SKM-1 treated with dmso at 0.1 percent for 144 hours (cell line): Measurements from ENCODE around the gene E2F4.

ENCODE experiments used
- DNase-seq: peaks from one replicate; lab custom pipeline; 2025; ENCODE audit not compliant: unreplicated experiment; lab: John Stamatoyannopoulos, UW

The E2F4 gene

GRCh38 chr16:67191995-67192681, at the start of gene E2F4:
Gene E2F4, plus strand, starts transcription at chr16:67192155. Its CDS starts 73 bp downstream, at chr16:67192228.
- DNase-seq: peak; percentile 92

GRCh38 chr16:67142342-67142741, 49.6 kb upstream of the E2F4 start:
- no peak for DNase-seq

GRCh38 chr16:67144943-67145342, 47.0 kb upstream of the E2F4 start:
- DNase-seq: no peak

GRCh38 chr16:67145746-67146145, 46.2 kb upstream of the E2F4 start:
- no peak for DNase-seq

GRCh38 chr16:67146523-67147357, 45.2 kb upstream of the E2F4 start:
- DNase-seq: no peak

- DNase-seq: no peak
These were observed 44.4 kb upstream of the E2F4 start for GRCh38 chr16:67147437-67148140.

- DNase-seq: no peak
These were observed 43.7 kb upstream of the E2F4 start for GRCh38 chr16:67148221-67148620.

GRCh38 chr16:67148656-67149275, 43.2 kb upstream of the E2F4 start:
- no peak for DNase-seq

- DNase-seq: no peak
These were observed 42.5 kb upstream of the E2F4 start for GRCh38 chr16:67149276-67150046.

GRCh38 chr16:67150047-67150832, 41.7 kb upstream of the E2F4 start:
- DNase-seq: no peak

GRCh38 chr16:67150833-67151396, 41.0 kb upstream of the E2F4 start, which contains the start of gene B3GNT9:
Gene B3GNT9, minus strand, starts transcription at chr16:67150998. Its CDS starts 513 bp downstream, at chr16:67150485.
- DNase-seq: no peak

- DNase-seq: no peak
These were observed 40.4 kb upstream of the E2F4 start for GRCh38 chr16:67151431-67152097.

GRCh38 chr16:67154578-67155294, 37.2 kb upstream of the E2F4 start:
- DNase-seq: no peak

- DNase-seq: peak; percentile 58
These were observed 36.4 kb upstream of the E2F4 start for GRCh38 chr16:67155295-67156142.

- DNase-seq: no peak
These were observed 35.7 kb upstream of the E2F4 start for GRCh38 chr16:67156143-67156844.

- DNase-seq: no peak
These were observed 34.7 kb upstream of the E2F4 start for GRCh38 chr16:67157106-67157748.
